WTC11 (cell line): ENCODE measurements around the gene ENTPD1. TPM values are rescaled to one million over a fixed set of nuclear protein-coding genes. Genes with fewer than 3 reads are reported as not detected.

Source experiments
- ATAC-seq: fragments of 200-7000 bp; cut with Tn5 transposase; 2 replicates; pipeline ENCODE4 v1.10.0; 2021; ENCODE audit warnings: mild to moderate bottlenecking, moderate library complexity
- CTCF ChIA-PET: fragments of 300-600 bp; sonication (Branson Sonifier 250); formaldehyde crosslinking; loops from one replicate; lab custom pipeline; 2021; ENCODE audit warnings: antibody characterized with exemption; lab: Charles Lee
- POLR2A ChIA-PET: fragments of 350-600 bp; sonication (Branson Sonifier 250); formaldehyde crosslinking; loops from one replicate; lab custom pipeline; 2021; ENCODE audit warnings: antibody characterized with exemption; lab: Charles Lee
- DNase-seq: peaks from one replicate; pipeline ENCODE4 v3.0.0; 2021; ENCODE audit warnings: low spot score
- H3K27ac Mint-ChIP-seq: 2 replicates; pipeline ENCODE4 v1.8.0; 2021; ENCODE audit warnings: mixed read lengths
- H3K27me3 Mint-ChIP-seq: 2 replicates; pipeline ENCODE4 v1.8.0; 2021; ENCODE audit warnings: low read depth, mild to moderate bottlenecking, moderate library complexity, mixed read lengths
- H3K36me3 Mint-ChIP-seq: 2 replicates; pipeline ENCODE4 v1.8.0; 2021; ENCODE audit warnings: mixed read lengths
- H3K4me1 Mint-ChIP-seq: 2 replicates; pipeline ENCODE4 v1.8.0; 2022; ENCODE audit warnings: mixed read lengths
- H3K4me3 Mint-ChIP-seq: 2 replicates; pipeline ENCODE4 v1.8.0; 2021; ENCODE audit warnings: mild to moderate bottlenecking, moderate library complexity, mixed read lengths
- H3K9me3 Mint-ChIP-seq: 2 replicates; pipeline ENCODE4 v1.8.0; 2021; ENCODE audit warnings: mixed read lengths
- AR ChIP-seq: fragments of 250-450 bp; sonication (Bioruptor Pico); IDR thresholded peaks from 2 replicates; pipeline ENCODE4 v1.9.0; 2021; ENCODE audit warnings: mild to moderate bottlenecking
- ATF3 ChIP-seq: sonication (generic); formaldehyde crosslinking; conservative IDR thresholded peaks from 2 replicates; pipeline ENCODE4 v1.8.1; 2022; ENCODE audit warnings: mild to moderate bottlenecking, missing genetic modification reagents
- CBFB ChIP-seq: sonication (generic); formaldehyde crosslinking; IDR thresholded peaks from 2 replicates; pipeline ENCODE4 v1.8.1; 2022; ENCODE audit warnings: mild to moderate bottlenecking, low read depth, missing genetic modification reagents
- CDX4 ChIP-seq: fragments of 250-450 bp; sonication (Bioruptor Pico); IDR thresholded peaks from 2 replicates; pipeline ENCODE4 v1.9.0; 2021; ENCODE audit warnings: moderate library complexity, mild to moderate bottlenecking, inconsistent platforms, borderline replicate concordance
- CTCF ChIP-seq: fragments of 200-600 bp; IDR thresholded peaks from 2 replicates; pipeline ENCODE4 v1.8.0; 2022; ENCODE audit warnings: antibody characterized with exemption
- FOXK1 ChIP-seq: sonication (generic); formaldehyde crosslinking; IDR thresholded peaks from 2 replicates; pipeline ENCODE4 v1.8.0; 2022; ENCODE audit warnings: mild to moderate bottlenecking, moderate library complexity, missing genetic modification reagents
- FOXP1 ChIP-seq: sonication (generic); formaldehyde crosslinking; IDR thresholded peaks from 2 replicates; pipeline ENCODE4 v1.8.0; 2022; ENCODE audit warnings: missing genetic modification reagents, mild to moderate bottlenecking, moderate library complexity, borderline replicate concordance
- GABPB1 ChIP-seq: sonication (generic); formaldehyde crosslinking; IDR thresholded peaks from 2 replicates; pipeline ENCODE4 v1.8.1; 2023; ENCODE audit warnings: mild to moderate bottlenecking, missing genetic modification reagents
- HMGXB4 ChIP-seq: sonication (generic); formaldehyde crosslinking; IDR thresholded peaks from 2 replicates; pipeline ENCODE4 v1.8.1; 2023; ENCODE audit warnings: mild to moderate bottlenecking, moderate library complexity, missing genetic modification reagents
- IRF2 ChIP-seq: sonication (generic); formaldehyde crosslinking; IDR thresholded peaks from 2 replicates; pipeline ENCODE4 v1.8.0; 2022; ENCODE audit warnings: low read depth, missing genetic modification reagents, borderline replicate concordance
- KAT7 ChIP-seq: sonication (generic); formaldehyde crosslinking; IDR thresholded peaks from 2 replicates; pipeline ENCODE4 v1.8.1; 2023; ENCODE audit warnings: missing genetic modification reagents, mild to moderate bottlenecking, borderline replicate concordance
- MXD4 ChIP-seq: fragments of 250-450 bp; sonication (Bioruptor Pico); IDR thresholded peaks from 2 replicates; pipeline ENCODE4 v1.8.0; 2021; ENCODE audit warnings: mild to moderate bottlenecking, moderate library complexity, borderline replicate concordance
- MYBL2 ChIP-seq: sonication (generic); formaldehyde crosslinking; IDR thresholded peaks from 2 replicates; pipeline ENCODE4 v1.8.1; 2023; ENCODE audit warnings: mild to moderate bottlenecking, moderate library complexity, missing genetic modification reagents
- NR2C2 ChIP-seq: sonication (generic); formaldehyde crosslinking; IDR thresholded peaks from 2 replicates; pipeline ENCODE4 v1.8.0; 2022; ENCODE audit warnings: mild to moderate bottlenecking, missing genetic modification reagents
- USF2 ChIP-seq: sonication (generic); formaldehyde crosslinking; IDR thresholded peaks from 2 replicates; pipeline ENCODE4 v1.8.1; 2023; ENCODE audit warnings: mild to moderate bottlenecking, missing genetic modification reagents, moderate library complexity
- ZBTB43 ChIP-seq: sonication (generic); formaldehyde crosslinking; IDR thresholded peaks from 2 replicates; pipeline ENCODE4 v1.8.1; 2023; ENCODE audit warnings: mild to moderate bottlenecking, missing genetic modification reagents
- ZNF219 ChIP-seq: sonication (generic); formaldehyde crosslinking; IDR thresholded peaks from 2 replicates; pipeline ENCODE4 v1.8.0; 2023; ENCODE audit warnings: missing genetic modification reagents, mild to moderate bottlenecking, borderline replicate concordance
- ZNF317 ChIP-seq: sonication (generic); formaldehyde crosslinking; IDR thresholded peaks from 2 replicates; pipeline ENCODE4 v1.8.1; 2023; ENCODE audit warnings: low read depth, mild to moderate bottlenecking, moderate library complexity, missing genetic modification reagents, borderline replicate concordance
- ZNF396 ChIP-seq: fragments of 250-450 bp; sonication (Bioruptor Pico); IDR thresholded peaks from 2 replicates; pipeline ENCODE4 v1.8.0; 2021; ENCODE audit warnings: mild to moderate bottlenecking, moderate library complexity, borderline replicate concordance
- total RNA-seq: library from RNA; stranded (reverse); gene quantifications from 3 replicates; pipeline ENCODE4 v1.2.3, GENCODE V29; 2021

ENTPD1 gene
- total RNA-seq, 1 experiment from 2014 or later, result 2.3 TPM

- POLR2A ChIA-PET, result no interaction called here
- Mint-ChIP-seq H3K27me3 (no peaks in the 10 kb centered on the region), H3K9me3 (peaks cover 46% of the 10 kb centered on the region), H3K4me1 (0 out of 2 replicates have a peak, but pooled peaks cover 6% of the 10 kb centered on the region), H3K36me3 (peaks cover 62% of the 10 kb centered on the region), H3K4me3 (no peak overlapping the region), H3K27ac (no peak overlapping the region)
- ATAC-seq, result no peak
- TF ChIP-seq NR2C2, result no peak
- no peak for TF ChIP-seq FOXP1
- TF ChIP-seq ZNF219 (CRISPR knock-in tag), result no peak
- TF ChIP-seq IRF2 (CRISPR knock-in tag), result no peak
- no peak for TF ChIP-seq ZNF317
- TF ChIP-seq GABPB1 (CRISPR knock-in tag), result no peak
- TF ChIP-seq CTCF, result no peak
- TF ChIP-seq USF2, result no peak
- no peak for TF ChIP-seq CDX4
- no peak for TF ChIP-seq CBFB (CRISPR knock-in tag)
- no peak for TF ChIP-seq HMGXB4 (CRISPR knock-in tag)
- no peak for TF ChIP-seq MYBL2
- TF ChIP-seq ATF3 (CRISPR knock-in tag), result no peak
- TF ChIP-seq ZBTB43 (CRISPR knock-in tag), result no peak
- no peak for TF ChIP-seq ZNF396
- no peak for TF ChIP-seq MXD4 (CRISPR knock-in tag)
- TF ChIP-seq FOXK1 (CRISPR knock-in tag), result no peak
- TF ChIP-seq KAT7, result no peak
- no peak for TF ChIP-seq AR (CRISPR knock-in tag)
- no peak for DNase-seq
- CTCF ChIA-PET, result no interaction called here
These were observed 120.8 kb downstream of the ENTPD1 start for GRCh38 chr10:95876756-95877155.
